Neural cell (in vitro differentiated cells): ENCODE results near the gene ZSCAN5A.
"Not testable (repeated sequence)": the region's sequence is repeated elsewhere in the genome, so short reads cannot be mapped to it uniquely, and the experiment has no call there.

Source experiments
- EP300 ChIP-seq: fragments of 450-650 bp; conservative IDR thresholded peaks from 2 replicates; pipeline ENCODE4 v1.6.1; 2014; ENCODE audit warnings: antibody characterized with exemption, mild to moderate bottlenecking, moderate library complexity; ENCODE audit not compliant: poor library complexity, severe bottlenecking
- EZH2 ChIP-seq: fragments of 200-600, 300-800 bp; shearing (Covaris generic), sonication (generic); IDR thresholded peaks from 2 replicates; pipeline ENCODE4 v1.6.1; 2014; ENCODE audit warnings: antibody characterized with exemption, low read length, borderline replicate concordance, mild to moderate bottlenecking; ENCODE audit not compliant: insufficient read depth, poor library complexity, severe bottlenecking
- MXI1 ChIP-seq: fragments of 450-650 bp; conservative IDR thresholded peaks from 2 replicates; pipeline ENCODE4 v1.6.1; 2014; ENCODE audit warnings: antibody characterized with exemption, mild to moderate bottlenecking; ENCODE audit not compliant: poor library complexity, severe bottlenecking
- POLR2AphosphoS5 ChIP-seq: IDR thresholded peaks from 2 replicates; pipeline ENCODE4 v1.6.1; 2012
- TAF1 ChIP-seq: IDR thresholded peaks from 2 replicates; pipeline ENCODE4 v1.6.1; 2012; ENCODE audit warnings: low read depth
- TF ChIP-seq, protein P1 (sequence below): fragments of 450-650 bp; IDR thresholded peaks from 2 replicates; pipeline ENCODE4 v1.5.1; 2014; ENCODE audit warnings: antibody characterized with exemption, mild to moderate bottlenecking, moderate library complexity; ENCODE audit not compliant: poor library complexity, severe bottlenecking

DNA sequence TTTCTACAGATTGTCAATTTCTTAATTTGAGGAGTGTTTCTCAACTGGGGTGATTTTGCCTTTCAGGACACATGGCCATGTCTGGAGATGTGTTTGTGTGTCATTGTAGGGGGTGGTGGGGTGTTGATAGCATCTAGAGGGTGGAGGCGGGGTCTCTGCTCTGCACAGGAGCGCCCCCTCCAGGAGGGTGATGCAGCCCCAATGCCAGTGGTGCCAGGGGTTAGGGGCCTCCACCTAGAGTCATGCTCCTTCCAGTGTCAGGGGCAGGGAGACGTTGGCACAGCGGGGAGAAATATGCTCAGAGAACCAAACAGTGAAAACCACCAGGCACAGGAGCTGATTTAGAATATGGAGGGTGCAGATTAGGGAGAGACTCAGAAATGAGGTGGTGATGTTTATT is 68.9 kb downstream of the ZSCAN5A start:
- TF ChIP-seq, protein P1, sequence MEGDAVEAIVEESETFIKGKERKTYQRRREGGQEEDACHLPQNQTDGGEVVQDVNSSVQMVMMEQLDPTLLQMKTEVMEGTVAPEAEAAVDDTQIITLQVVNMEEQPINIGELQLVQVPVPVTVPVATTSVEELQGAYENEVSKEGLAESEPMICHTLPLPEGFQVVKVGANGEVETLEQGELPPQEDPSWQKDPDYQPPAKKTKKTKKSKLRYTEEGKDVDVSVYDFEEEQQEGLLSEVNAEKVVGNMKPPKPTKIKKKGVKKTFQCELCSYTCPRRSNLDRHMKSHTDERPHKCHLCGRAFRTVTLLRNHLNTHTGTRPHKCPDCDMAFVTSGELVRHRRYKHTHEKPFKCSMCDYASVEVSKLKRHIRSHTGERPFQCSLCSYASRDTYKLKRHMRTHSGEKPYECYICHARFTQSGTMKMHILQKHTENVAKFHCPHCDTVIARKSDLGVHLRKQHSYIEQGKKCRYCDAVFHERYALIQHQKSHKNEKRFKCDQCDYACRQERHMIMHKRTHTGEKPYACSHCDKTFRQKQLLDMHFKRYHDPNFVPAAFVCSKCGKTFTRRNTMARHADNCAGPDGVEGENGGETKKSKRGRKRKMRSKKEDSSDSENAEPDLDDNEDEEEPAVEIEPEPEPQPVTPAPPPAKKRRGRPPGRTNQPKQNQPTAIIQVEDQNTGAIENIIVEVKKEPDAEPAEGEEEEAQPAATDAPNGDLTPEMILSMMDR, result not testable (repeated sequence)
- TF ChIP-seq MXI1, POLR2AphosphoS5, TAF1, EP300, EZH2: not testable (repeated sequence)
